ENCODE results near the gene THAP8. TPM values are rescaled to one million over a fixed set of nuclear protein-coding genes. Genes with fewer than 3 reads are reported as not detected.

The THAP8 gene
- polyA plus RNA-seq, 12 donors, result 5.8 to 17.9 (median 8.1) TPM; not detected in 1

- DNase-seq, result peak; percentile 81
Observed at GRCh38 chr19:36032251-36033104, 21.6 kb downstream of the THAP8 start, which contains the start of gene CLIP3. CLIP3 (minus strand) TSS chr19:36032873; CDS start chr19:36032357, 516 bp downstream.

GRCh38 chr19:36031308-36031707, 22.8 kb downstream of the THAP8 start:
- DNase-seq, result no peak

GRCh38 chr19:36030264-36031148, 23.6 kb downstream of the THAP8 start:
- DNase-seq, result no peak

- no peak for DNase-seq
Observed at GRCh38 chr19:36028313-36029041, 25.6 kb downstream of the THAP8 start.

- DNase-seq, result no peak
Observed at GRCh38 chr19:36027696-36028095, 26.4 kb downstream of the THAP8 start.

GRCh38 chr19:36026091-36026876, 27.8 kb downstream of the THAP8 start:
- DNase-seq, result no peak

- no peak for DNase-seq
Observed at GRCh38 chr19:36025541-36025940, 28.5 kb downstream of the THAP8 start.

- DNase-seq, result no peak
Observed at GRCh38 chr19:36023432-36023831, 30.7 kb downstream of the THAP8 start.

GRCh38 chr19:36019061-36019670, 34.9 kb downstream of the THAP8 start:
- no peak for DNase-seq

GRCh38 chr19:36014012-36014924, 39.8 kb downstream of the THAP8 start, which contains the start of gene ALKBH6:
ALKBH6 (minus strand) TSS chr19:36014213; CDS start chr19:36013397, 816 bp downstream.
- DNase-seq, result peak; percentile 98

- no peak for DNase-seq
Observed at GRCh38 chr19:36013280-36014011, 40.6 kb downstream of the THAP8 start.

- DNase-seq, result no peak
Observed at GRCh38 chr19:36010402-36010801, 43.7 kb downstream of the THAP8 start.

- DNase-seq, result no peak
Observed at GRCh38 chr19:36009633-36010379, 44.3 kb downstream of the THAP8 start.

- DNase-seq, result peak; percentile 56
Observed at GRCh38 chr19:36009220-36009619, 44.9 kb downstream of the THAP8 start.

- no peak for DNase-seq
Observed at GRCh38 chr19:36008336-36008978, 45.6 kb downstream of the THAP8 start, which contains the start of gene SYNE4. SYNE4 (minus strand) TSS chr19:36008813; CDS start chr19:36008681, 132 bp downstream.

GRCh38 chr19:36006955-36007354, 47.1 kb downstream of the THAP8 start:
- DNase-seq, result no peak

GRCh38 chr19:36003284-36003683, 50.8 kb downstream of the THAP8 start:
- no peak for DNase-seq

Measured in muscle of arm (tissue), 12 donors.